Measurements from ENCODE around the gene FOXO3B. TPM values are rescaled to one million over a fixed set of nuclear protein-coding genes. Genes with fewer than 3 reads are reported as not detected.
"Not testable (repeated sequence)": the region's sequence is repeated elsewhere in the genome, so short reads cannot be mapped to it uniquely, and the experiment has no call there.

The FOXO3B gene
- total RNA-seq, 1 experiment from 2014 or later: 18.6 TPM

DNA sequence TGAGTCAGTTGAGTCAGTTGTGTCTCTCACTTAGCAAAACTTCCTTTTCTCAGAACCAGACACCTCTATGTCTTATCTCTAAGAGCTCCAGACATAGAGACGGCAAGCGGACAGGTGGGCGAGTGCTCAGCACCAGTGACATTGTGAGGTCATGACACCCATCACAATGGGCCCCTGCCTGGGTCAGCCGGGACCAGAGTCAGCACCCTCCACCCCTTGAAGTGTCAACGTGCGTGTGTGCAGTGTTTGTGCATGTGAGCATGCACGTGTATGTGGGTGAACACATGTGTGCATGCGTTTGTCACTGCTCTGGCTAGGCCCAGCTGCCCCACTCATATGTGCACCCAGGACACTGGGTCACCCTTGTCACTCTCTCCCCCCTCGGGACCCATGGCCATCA, 37.8 kb downstream of the FOXO3B start, which contains the start of gene TBC1D28:
Gene TBC1D28 (minus strand): TSS at position 101 of the 400 bp plus-strand sequence. CDS start 3,039 bp downstream, outside the sequence.
- H3K4ac ChIP-seq (ENCODE audit: low read depth, low read length); H3K14ac ChIP-seq (ENCODE audit: insufficient read depth, low read length); H2AK5ac ChIP-seq (ENCODE audit: insufficient read length, low read length); H2BK20ac ChIP-seq (ENCODE audit: low read depth, low read length, poor library complexity, severe bottlenecking); H4K91ac ChIP-seq (ENCODE audit: insufficient read length, low read depth, low read length); H3K23me2 ChIP-seq (ENCODE audit: insufficient read length, low read depth, low read length, poor library complexity, severe bottlenecking); H3K18ac ChIP-seq (ENCODE audit: insufficient read length, low read depth, low read length); H2BK12ac ChIP-seq (ENCODE audit: insufficient read length, low read depth, low read length); H3K4me3 Mint-ChIP-seq; H3K27me3 ChIP-seq (ENCODE audit: insufficient read depth, low read length); H3K27ac ChIP-seq (ENCODE audit: insufficient read length, low read depth, low read length); H3K56ac ChIP-seq (ENCODE audit: insufficient read length, low read depth, low read length); DNase-seq; H3K9me3 ChIP-seq (ENCODE audit: control insufficient read depth, low read depth, low read length); H3K9ac ChIP-seq (ENCODE audit: extremely low read depth, insufficient read length, low read length); H3K79me1 ChIP-seq (ENCODE audit: insufficient read depth, low read depth, low read length, poor library complexity, severe bottlenecking); H3K4me2 ChIP-seq (ENCODE audit: insufficient read depth, insufficient read length, low read length); H3K4me1 Mint-ChIP-seq; H3K27me3 Mint-ChIP-seq (ENCODE audit: low read depth); H3K4me1 ChIP-seq (ENCODE audit: insufficient read depth, low read length); H2AFZ ChIP-seq (ENCODE audit: low read length); H3K23ac ChIP-seq (ENCODE audit: insufficient read length, low read depth, low read length); H3K9me3 Mint-ChIP-seq; H4K20me1 ChIP-seq (ENCODE audit: control insufficient read depth, insufficient read depth, insufficient read length); H3T11ph ChIP-seq (ENCODE audit: low read length); H2BK120ac ChIP-seq (ENCODE audit: low read depth, low read length, poor library complexity, severe bottlenecking); H2BK15ac ChIP-seq (ENCODE audit: low read depth, low read length); H3K79me2 ChIP-seq (ENCODE audit: insufficient read depth, low read length); H2BK5ac ChIP-seq (ENCODE audit: insufficient read length, low read length); H3K27ac Mint-ChIP-seq; H4K5ac ChIP-seq (ENCODE audit: insufficient read length, low read depth, low read length); H4K8ac ChIP-seq (replicated peaks; ENCODE audit: insufficient read length, low read depth, low read length); H3K36me3 Mint-ChIP-seq (ENCODE audit: insufficient read depth in 1 of 3, low read depth in 3 of 3): not testable (repeated sequence)
- WGBS (ENCODE audit: extremely low coverage, insufficient read length, low lambda C conversion rate): no CpG with 5 or more reads among the region's 9 CpGs

GRCh38 chr17:18643124-18643523, 39.0 kb downstream of the FOXO3B start:
- not testable (repeated sequence) for H3K79me2 ChIP-seq (ENCODE audit: insufficient read depth, low read length); H3K4me1 ChIP-seq (ENCODE audit: insufficient read depth, low read length); H3K9me3 Mint-ChIP-seq; H3K27ac Mint-ChIP-seq; H3T11ph ChIP-seq (ENCODE audit: low read length); H3K36me3 Mint-ChIP-seq (ENCODE audit: insufficient read depth in 1 of 3, low read depth in 3 of 3); H3K27me3 ChIP-seq (ENCODE audit: insufficient read depth, low read length); H3K9ac ChIP-seq (ENCODE audit: extremely low read depth, insufficient read length, low read length); H3K4me2 ChIP-seq (ENCODE audit: insufficient read depth, insufficient read length, low read length); H3K9me3 ChIP-seq (ENCODE audit: control insufficient read depth, low read depth, low read length); H4K5ac ChIP-seq (ENCODE audit: insufficient read length, low read depth, low read length); H2BK5ac ChIP-seq (ENCODE audit: insufficient read length, low read length); H3K56ac ChIP-seq (ENCODE audit: insufficient read length, low read depth, low read length); DNase-seq; H4K91ac ChIP-seq (ENCODE audit: insufficient read length, low read depth, low read length); H4K20me1 ChIP-seq (ENCODE audit: control insufficient read depth, insufficient read depth, insufficient read length); H3K27me3 Mint-ChIP-seq (ENCODE audit: low read depth); H3K4me1 Mint-ChIP-seq; H2BK12ac ChIP-seq (ENCODE audit: insufficient read length, low read depth, low read length); H3K79me1 ChIP-seq (ENCODE audit: insufficient read depth, low read depth, low read length, poor library complexity, severe bottlenecking); H3K18ac ChIP-seq (ENCODE audit: insufficient read length, low read depth, low read length); H3K4ac ChIP-seq (ENCODE audit: low read depth, low read length); H2AFZ ChIP-seq (ENCODE audit: low read length); H3K14ac ChIP-seq (ENCODE audit: insufficient read depth, low read length); H3K23me2 ChIP-seq (ENCODE audit: insufficient read length, low read depth, low read length, poor library complexity, severe bottlenecking); H3K23ac ChIP-seq (ENCODE audit: insufficient read length, low read depth, low read length); H2BK120ac ChIP-seq (ENCODE audit: low read depth, low read length, poor library complexity, severe bottlenecking); H3K4me3 Mint-ChIP-seq; H2BK20ac ChIP-seq (ENCODE audit: low read depth, low read length, poor library complexity, severe bottlenecking); H2AK5ac ChIP-seq (ENCODE audit: insufficient read length, low read length); H2BK15ac ChIP-seq (ENCODE audit: low read depth, low read length); H4K8ac ChIP-seq (replicated peaks; ENCODE audit: insufficient read length, low read depth, low read length); H3K27ac ChIP-seq (ENCODE audit: insufficient read length, low read depth, low read length)
- WGBS (ENCODE audit: extremely low coverage, insufficient read length, low lambda C conversion rate): no CpG with 5 or more reads among the region's 6 CpGs

Measured in H9 (cell line).